IPS-11a (cell line): Measurements from ENCODE around the gene MAST2.
"Not testable (repeated sequence)": the region's sequence is repeated elsewhere in the genome, so short reads cannot be mapped to it uniquely, and the experiment has no call there.

Experiments
- H3K4me3 ChIP-seq: one replicate; pipeline ENCODE4 v1.5.1; 2013; ENCODE audit warnings: low read depth, low read length, control low read depth

Gene MAST2

GRCh38 chr1:45891087-45891486, 87.7 kb downstream of the MAST2 start:
- H3K4me3 ChIP-seq = no peak overlapping the region

- no peak overlapping the region for H3K4me3 ChIP-seq
These were observed 88.8 kb downstream of the MAST2 start for GRCh38 chr1:45892068-45892785.

- no peak overlapping the region for H3K4me3 ChIP-seq
These were observed 90.9 kb downstream of the MAST2 start for GRCh38 chr1:45894331-45894730.

DNA sequence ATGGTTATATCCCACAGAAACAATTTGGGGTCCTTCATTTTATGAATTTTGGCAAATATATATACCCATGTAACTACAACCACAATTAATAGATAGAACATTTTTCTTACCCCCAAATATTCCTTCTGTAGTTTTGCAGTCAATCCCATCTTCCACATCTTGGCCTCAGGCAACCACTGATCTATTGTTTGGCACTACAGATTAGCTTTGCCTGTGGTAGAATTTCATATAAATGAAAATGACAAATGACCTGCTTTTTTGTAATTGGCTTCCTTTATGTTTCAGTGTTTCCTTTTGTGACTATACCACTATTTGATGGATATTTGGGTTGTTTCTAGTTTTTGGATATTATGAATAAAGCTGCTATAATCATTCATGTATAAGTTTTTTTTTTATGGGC, 91.5 kb downstream of the MAST2 start:
- H3K4me3 ChIP-seq = no peak overlapping the region

GRCh38 chr1:45895406-45895805, 92.0 kb downstream of the MAST2 start:
- H3K4me3 ChIP-seq = no peak overlapping the region

GRCh38 chr1:45906883-45907282, 103.5 kb downstream of the MAST2 start:
- no peak overlapping the region for H3K4me3 ChIP-seq

GRCh38 chr1:45908611-45909140, 105.3 kb downstream of the MAST2 start:
- no peak overlapping the region for H3K4me3 ChIP-seq

DNA sequence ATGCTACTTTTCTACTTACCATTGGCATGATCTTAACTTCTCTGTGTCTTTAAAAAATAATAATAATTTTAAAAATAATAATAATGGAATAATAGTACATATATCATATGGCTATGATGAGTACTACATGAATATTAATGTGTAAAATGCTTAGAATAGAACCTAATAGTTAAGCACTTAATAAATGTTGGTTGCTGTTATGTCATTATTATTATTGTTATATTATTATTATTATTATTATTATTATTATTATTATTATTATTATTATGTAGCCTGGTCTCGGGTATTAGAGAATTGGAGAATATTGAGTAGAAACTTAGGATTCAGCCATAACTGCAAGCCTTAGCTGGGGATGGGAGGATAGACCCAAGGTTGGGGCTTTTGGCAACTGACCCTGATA, 108.2 kb downstream of the MAST2 start:
- H3K4me3 ChIP-seq = no peak overlapping the region

DNA sequence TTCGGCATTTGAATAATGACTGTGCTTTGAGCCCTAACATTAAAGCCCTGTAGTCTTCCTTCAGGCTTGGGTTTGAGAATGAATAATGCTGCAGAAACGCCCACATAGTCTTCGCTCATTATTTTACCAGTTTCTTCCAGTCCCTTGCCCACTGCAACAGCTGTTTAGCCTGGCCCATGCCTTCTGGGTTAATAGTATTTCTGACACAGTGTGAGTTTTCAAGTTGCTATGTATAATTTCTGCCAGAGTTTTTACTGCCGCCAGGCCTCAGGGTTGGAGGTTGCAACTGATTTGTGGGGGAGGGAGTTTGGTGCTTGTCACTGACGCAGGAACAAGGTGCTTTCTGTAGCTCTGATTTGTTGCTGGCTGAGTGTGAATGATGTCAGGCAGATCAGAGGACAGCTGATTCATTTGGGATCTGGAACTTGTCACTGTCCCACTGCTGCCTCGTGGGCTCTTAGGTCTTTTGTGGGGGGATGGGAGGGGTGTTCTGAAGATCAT, 109.8 kb downstream of the MAST2 start:
- H3K4me3 ChIP-seq = no peak overlapping the region

DNA sequence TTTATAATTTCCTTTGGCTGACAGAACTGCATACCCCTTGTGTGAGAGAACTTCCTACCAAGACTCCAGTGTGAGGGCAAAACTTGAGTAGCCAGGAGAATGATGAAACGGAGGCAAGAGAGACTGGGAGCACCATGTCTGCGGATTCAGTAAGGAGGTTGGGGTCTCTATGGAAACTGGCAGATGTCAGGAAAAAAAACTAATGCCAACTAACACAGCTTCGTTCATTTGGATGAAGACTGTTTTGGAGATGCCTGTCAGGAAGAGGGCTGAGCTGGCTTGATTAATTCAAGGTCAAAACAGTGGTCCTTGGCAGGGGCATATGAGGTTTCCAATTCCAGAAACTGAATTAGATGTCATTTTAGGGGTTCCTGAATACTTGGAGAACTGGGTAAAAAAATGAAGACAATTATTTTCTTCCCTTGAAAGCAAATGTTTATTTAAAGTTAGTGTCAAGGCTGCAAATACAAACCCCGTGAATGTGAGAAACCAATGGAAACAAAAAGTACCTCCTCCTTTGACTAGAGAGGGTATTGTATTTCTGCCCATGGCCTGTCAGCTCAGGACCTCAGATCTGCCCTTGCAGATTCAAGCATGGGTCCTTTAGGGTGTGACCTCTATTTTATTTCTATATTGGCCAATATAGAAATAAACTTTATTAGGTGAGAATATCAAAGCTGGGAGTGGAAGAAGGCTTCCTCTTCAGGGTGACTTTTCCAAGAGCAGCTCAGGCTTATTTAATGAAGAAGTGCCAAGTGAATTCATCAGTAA, 110.5 kb downstream of the MAST2 start:
- no peak overlapping the region for H3K4me3 ChIP-seq

DNA sequence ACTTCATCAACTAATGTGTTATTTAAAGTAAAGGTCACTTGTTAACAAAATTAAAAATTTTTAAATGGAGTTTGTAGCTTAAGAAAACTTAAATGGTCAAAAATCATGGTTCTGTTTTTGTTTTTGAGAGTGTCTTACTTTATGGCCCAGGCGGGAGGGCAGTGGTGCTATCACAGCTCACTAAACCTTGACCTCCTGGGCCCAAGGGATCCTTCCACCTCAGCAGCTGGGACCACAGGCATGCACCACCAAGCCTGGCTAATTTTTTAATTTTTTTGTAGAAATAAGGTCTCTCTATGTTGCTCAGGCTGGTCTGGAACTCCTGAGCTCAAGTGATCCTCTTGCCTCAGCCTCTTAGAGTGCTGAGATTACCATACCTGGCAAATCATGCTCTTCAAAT, 111.4 kb downstream of the MAST2 start:
- no peak overlapping the region for H3K4me3 ChIP-seq

GRCh38 chr1:45922374-45922773, 119.0 kb downstream of the MAST2 start:
- H3K4me3 ChIP-seq = no peak overlapping the region

DNA sequence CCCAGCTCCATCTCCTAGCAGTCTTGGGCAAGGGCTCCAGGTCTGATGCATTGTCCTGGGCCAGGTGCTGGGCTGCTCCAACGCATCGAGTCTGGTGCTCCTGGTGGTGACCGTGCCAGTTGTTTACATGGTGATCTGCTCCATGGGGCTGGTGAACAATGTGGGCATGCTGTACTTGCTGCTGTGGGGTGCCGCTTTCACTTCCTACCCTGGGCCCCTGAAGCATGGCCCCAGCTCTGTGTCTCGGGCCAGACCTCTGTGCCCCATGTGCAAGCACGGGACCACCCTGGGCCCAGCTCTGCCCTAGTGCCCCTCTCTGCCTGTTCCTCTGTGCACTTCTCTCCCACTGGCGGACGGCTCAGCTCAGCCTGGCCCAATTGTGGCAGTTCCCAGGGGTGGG, 119.4 kb downstream of the MAST2 start:
- no peak overlapping the region for H3K4me3 ChIP-seq

DNA sequence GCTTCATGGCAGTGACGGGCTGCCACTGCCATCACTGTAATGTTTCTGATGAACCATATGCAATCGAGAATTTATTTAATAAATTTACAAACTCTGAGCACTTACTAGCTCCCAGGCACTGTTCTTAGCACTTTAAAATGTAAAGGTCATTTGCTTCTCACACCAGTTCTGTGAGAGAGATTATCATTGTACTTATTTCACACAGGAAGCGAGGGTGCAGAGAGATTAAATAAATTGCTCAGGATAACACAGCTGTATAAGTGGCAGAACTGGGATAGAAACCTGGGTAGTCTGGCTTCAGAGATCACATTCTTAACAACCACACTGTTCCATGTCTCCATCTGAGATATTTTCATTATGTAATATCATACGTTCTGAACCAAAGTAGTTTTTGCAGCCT, 119.9 kb downstream of the MAST2 start:
- no peak overlapping the region for H3K4me3 ChIP-seq

GRCh38 chr1:45924736-45925135, 121.3 kb downstream of the MAST2 start:
- H3K4me3 ChIP-seq = no peak overlapping the region

- no peak overlapping the region for H3K4me3 ChIP-seq
These were observed 122.4 kb downstream of the MAST2 start for GRCh38 chr1:45925728-45926287.

GRCh38 chr1:45926330-45926729, 122.9 kb downstream of the MAST2 start:
- no peak overlapping the region for H3K4me3 ChIP-seq

- not testable (repeated sequence) for H3K4me3 ChIP-seq
These were observed 124.0 kb downstream of the MAST2 start for GRCh38 chr1:45927231-45927915.

DNA sequence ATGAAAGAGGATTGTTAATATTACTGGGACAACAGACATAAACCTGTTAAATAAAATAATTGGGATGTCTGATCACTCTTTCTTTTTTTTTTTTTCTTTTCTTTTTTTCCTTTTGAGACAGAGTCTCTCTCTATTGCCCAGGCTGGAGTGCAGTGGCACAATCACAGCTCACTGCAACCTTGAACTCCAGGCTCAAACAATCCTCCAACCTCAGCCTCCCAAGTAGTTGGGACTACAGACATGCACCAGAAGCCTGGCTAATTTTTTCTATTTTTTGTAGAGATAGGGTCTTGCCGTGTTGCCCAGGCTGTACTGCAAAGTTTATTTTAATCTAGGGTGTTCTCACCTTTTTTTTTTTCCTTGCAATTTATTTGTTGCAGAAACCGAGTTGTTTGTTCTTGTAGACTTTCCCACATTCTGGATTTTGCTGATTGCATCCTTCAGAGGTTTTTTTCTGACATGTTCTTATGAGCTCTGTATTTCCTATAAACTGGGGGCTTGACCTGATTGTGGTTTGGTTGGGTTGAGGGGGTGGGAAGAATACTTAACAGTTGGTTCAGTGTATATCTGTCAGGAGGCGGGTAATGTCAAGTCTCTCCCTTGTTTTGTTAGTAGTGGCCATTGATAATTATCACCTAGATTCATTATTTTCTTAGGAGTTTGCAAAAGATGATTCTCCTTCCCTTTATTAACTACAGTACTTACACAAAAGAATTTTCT, 125.2 kb downstream of the MAST2 start:
- no peak overlapping the region for H3K4me3 ChIP-seq

GRCh38 chr1:45929257-45929687, 125.9 kb downstream of the MAST2 start:
- H3K4me3 ChIP-seq = no peak overlapping the region
